Sigmoid colon (tissue), 7 donors: Measurements from ENCODE around the gene TUBA3C. TPM values are rescaled to one million over a fixed set of nuclear protein-coding genes. Genes with fewer than 3 reads are reported as not detected.

Experiments
- DNase-seq: peaks from one replicate; pipeline ENCODE4 v3.0.0-alpha.2; 2019
- H3K27ac ChIP-seq, 4 donors: fragments of 200-600 bp; sonication (generic); one replicate each; pipeline ENCODE4 v1.5.1; 2016 to 2019; ENCODE audit warnings: mild to moderate bottlenecking in 1 of 4
- H3K27me3 ChIP-seq, 3 donors: fragments of 200-600 bp; sonication (generic); one replicate each; pipeline ENCODE4 v1.5.1; 2019; ENCODE audit warnings: mild to moderate bottlenecking in 1 of 3
- H3K36me3 ChIP-seq, 4 donors: fragments of 200-600 bp; sonication (generic); one replicate each; pipeline ENCODE4 v1.5.1; 2016 to 2019
- H3K4me1 ChIP-seq, 4 donors: fragments of 200-600 bp; sonication (generic); one replicate each; pipeline ENCODE4 v1.5.1; 2017 to 2019
- H3K4me3 ChIP-seq, 4 donors: fragments of 200-600 bp; sonication (generic); one replicate each; pipeline ENCODE4 v1.5.1; 2017 to 2019; ENCODE audit warnings: mild to moderate bottlenecking in 2 of 4, moderate library complexity in 1 of 4
- H3K9me3 ChIP-seq, 4 donors: fragments of 200-600 bp in 3 of 4; sonication (generic) in 3 of 4; one replicate each; pipeline versions ENCODE4 v1.5.1 to v1.6.1; 2013 to 2019
- CTCF ChIP-seq, 4 experiments: fragments of 450-650 bp in 3 of 4; fragments of 200-600 bp in 1 of 4; IDR thresholded peaks; one replicate each; pipeline ENCODE4 v1.5.1; 2016 to 2019; ENCODE audit warnings: antibody characterized with exemption in 4 of 4, mild to moderate bottlenecking in 3 of 4, moderate library complexity in 2 of 4
- EP300 ChIP-seq, 4 donors: sonication (generic); formaldehyde crosslinking; IDR thresholded peaks; one replicate each; pipeline ENCODE4 v1.6.1; 2017; ENCODE audit warnings: antibody characterized with exemption in 4 of 4
- POLR2A ChIP-seq, 2 donors: fragments of 450-650 bp; IDR thresholded peaks; one replicate each; pipeline ENCODE4 v1.6.1; 2016; ENCODE audit warnings: antibody characterized with exemption in 2 of 2, mild to moderate bottlenecking in 2 of 2, moderate library complexity in 2 of 2
- POLR2AphosphoS5 ChIP-seq, 4 donors: sonication (generic); formaldehyde crosslinking; IDR thresholded peaks; one replicate each; pipeline ENCODE4 v1.6.1; 2017; ENCODE audit warnings: antibody characterized with exemption in 4 of 4
- WGBS, 2 donors: extraction: QIAGEN DNeasy Blood & Tissue Kit; methylation state at CpG; one replicate each; pipeline ENCODE4 v1.1.7; 2013; 5-methylcytosine and 5-hydroxymethylcytosine counted together
- intact Hi-C: fragments of 100-400 bp; cut with DNase I; formaldehyde crosslinking; loops from one replicate; pipeline ENCODE4 v1.15.1; 2023
- polyA plus RNA-seq, 3 donors: library from polyadenylated mRNA; stranded (reverse); fragments of 200-250 nt; gene quantifications; one replicate each; pipeline ENCODE4 v1.2.3, GENCODE V29; 2013
- total RNA-seq, 4 donors: library from RNA; depleted of rRNA; stranded (reverse); fragments of >200 nt; gene quantifications; one replicate each; pipeline ENCODE4 v1.1.0, GENCODE V29; 2016
- donor health status: healthy with polysubstance abuse.
- donor health status: Bipolar disorder and iron deficiency.
- donor health status: healthy.

TUBA3C gene
- total and polyA plus RNA-seq, 7 donors: not detected

DNA sequence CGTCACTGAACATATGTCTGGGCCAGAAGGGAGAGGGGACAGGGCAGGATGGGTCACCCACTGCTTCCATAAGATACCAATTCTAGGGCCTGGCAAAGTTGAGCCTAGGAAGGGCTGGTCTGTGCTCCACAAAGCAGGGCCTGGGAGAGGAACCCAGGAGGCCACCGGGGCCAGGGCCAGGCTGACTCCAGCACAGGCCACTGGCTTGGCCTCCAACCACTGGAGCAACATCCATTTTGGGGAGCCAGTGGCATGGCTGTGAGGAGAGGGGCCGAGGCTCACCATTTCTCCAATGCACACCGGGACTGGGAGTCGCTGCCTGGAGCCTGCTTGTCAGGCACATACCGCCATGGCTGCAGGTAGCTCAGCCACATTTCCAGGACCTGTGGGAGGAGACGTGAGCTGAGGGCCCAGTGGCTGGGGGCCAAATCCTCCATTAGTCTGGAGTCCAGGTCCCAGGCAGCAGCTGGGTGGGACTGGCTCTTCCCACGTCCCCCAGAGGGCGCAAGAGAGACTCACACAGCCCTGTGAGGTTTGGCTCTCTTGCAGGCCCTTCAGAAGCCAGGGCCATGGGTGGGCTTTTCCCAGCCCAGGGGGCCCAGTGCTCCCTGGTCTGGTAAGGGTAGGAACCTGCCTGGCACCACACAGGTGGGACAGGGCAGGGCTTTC, 27.7 kb downstream of the TUBA3C start:
- Histone ChIP-seq H3K9me3 (peaks cover 0 to 4% (median 0%) of the 10 kb centered on the region in 4 donors), H3K4me3 (no peak overlapping the region), H3K27ac (no peak overlapping the region), H3K4me1 (no peaks in the 10 kb centered on the region), H3K36me3 (no peaks in the 10 kb centered on the region), H3K27me3 (no peaks in the 10 kb centered on the region)
- TF ChIP-seq CTCF (IDR thresholded peaks at IDR 0.05) (no peak), POLR2A (IDR thresholded peaks at IDR 0.05) (no peak), EP300 (IDR thresholded peaks at IDR 0.05) (no peak), POLR2AphosphoS5 (IDR thresholded peaks at IDR 0.05) (no peak)
- WGBS, 2 donors: 80 to 81% methylated on average over 9 of the region's 9 CpGs
- intact Hi-C loops: no loop called here
- DNase-seq: peak; percentile 48

DNA sequence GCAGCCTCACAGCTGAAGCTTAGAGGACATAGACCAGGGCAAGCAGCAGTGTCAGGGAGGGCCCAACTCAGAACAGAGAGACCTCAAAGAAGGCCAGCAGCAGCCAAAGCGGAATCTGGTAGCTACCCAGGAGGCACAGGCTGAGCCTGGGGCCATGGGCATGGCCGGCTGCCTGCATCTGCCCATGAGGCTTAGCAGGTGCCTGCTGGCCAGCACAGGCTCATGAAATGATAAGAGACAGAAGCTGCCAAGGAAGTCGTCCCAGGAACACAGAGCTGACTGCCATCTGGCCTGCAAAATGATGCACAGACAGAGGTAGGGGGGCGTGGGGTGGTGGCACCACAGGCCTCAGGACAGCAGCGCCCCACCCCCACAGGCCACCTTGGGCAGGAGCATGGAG, 29.2 kb downstream of the TUBA3C start:
- no peak for DNase-seq
- intact Hi-C loops: no loop called here
- Histone ChIP-seq H3K36me3 (no peaks in the 10 kb centered on the region), H3K9me3 (peaks cover 0 to 6% (median 2%) of the 10 kb centered on the region in 4 donors), H3K4me1 (no peaks in the 10 kb centered on the region), H3K27ac (no peak overlapping the region), H3K27me3 (no peaks in the 10 kb centered on the region), H3K4me3 (no peak overlapping the region)
- 67 to 71% methylated on average over 5 of the region's 5 CpGs for WGBS, 2 donors
- TF ChIP-seq EP300 (IDR thresholded peaks at IDR 0.05): no peak
- TF ChIP-seq POLR2AphosphoS5 (IDR thresholded peaks at IDR 0.05): no peak
- no peak for TF ChIP-seq CTCF (IDR thresholded peaks at IDR 0.05)
- TF ChIP-seq POLR2A (IDR thresholded peaks at IDR 0.05): no peak

DNA sequence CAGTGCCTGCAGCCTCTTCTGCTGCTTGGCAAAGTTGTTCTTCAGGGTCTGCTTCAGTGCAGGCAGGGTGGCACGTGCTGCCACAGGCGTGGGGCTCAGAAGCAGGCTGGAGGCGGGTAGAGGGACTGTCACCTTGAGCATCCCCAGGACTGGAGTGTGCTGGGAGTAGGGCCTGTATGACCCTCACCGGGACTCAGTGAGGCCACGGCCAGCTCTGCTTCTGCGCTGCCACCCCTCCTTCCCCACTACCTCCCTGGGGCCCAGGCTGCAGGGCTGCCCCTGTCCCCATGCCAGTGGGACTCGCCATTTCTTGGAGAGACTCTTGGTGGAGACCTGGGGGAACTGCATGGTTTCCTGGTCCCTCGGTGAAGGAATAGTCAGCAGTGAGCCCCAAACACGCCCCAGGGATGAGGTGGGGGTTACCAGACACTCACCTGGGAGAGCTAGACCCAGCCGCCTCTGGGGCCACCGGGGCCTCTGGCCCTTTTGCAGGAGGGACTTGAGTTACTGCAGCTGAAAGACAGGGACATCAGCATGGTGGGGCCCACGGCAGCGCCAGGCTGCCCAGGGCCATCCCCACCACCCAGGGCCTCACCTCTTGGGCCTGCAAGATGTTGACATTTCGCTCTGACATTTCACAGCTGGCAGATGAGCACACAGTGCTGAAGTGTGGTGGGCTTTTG, 29.9 kb downstream of the TUBA3C start:
- H3K4me3 ChIP-seq: no peak overlapping the region
- intact Hi-C loops: no loop called here

GRCh38 chr13:19150712-19151228, 30.9 kb downstream of the TUBA3C start:
- no peaks in the 10 kb centered on the region for H3K27me3 ChIP-seq
- no peak for TF ChIP-seq EP300 (IDR thresholded peaks at IDR 0.05)
- TF ChIP-seq CTCF (IDR thresholded peaks at IDR 0.05): no peak
- TF ChIP-seq POLR2AphosphoS5 (IDR thresholded peaks at IDR 0.05): no peak
- TF ChIP-seq POLR2A (IDR thresholded peaks at IDR 0.05): no peak
- no peak for DNase-seq
- H3K4me3 ChIP-seq: no peak overlapping the region
- intact Hi-C loops: no loop called here
- 87 to 91% methylated on average over 8 of the region's 8 CpGs for WGBS, 2 donors
- H3K4me1 ChIP-seq: no peaks in the 10 kb centered on the region
- H3K36me3 ChIP-seq: no peaks in the 10 kb centered on the region
- H3K9me3 ChIP-seq: peaks cover 0 to 6% (median 3%) of the 10 kb centered on the region in 4 donors
- H3K27ac ChIP-seq: no peak overlapping the region

More for the DNA sequence above, 29.9 kb downstream of the TUBA3C start:
- Histone ChIP-seq H3K4me1 (no peaks in the 10 kb centered on the region), H3K36me3 (no peaks in the 10 kb centered on the region), H3K27ac (no peak overlapping the region), H3K9me3 (peaks cover 0 to 6% (median 3%) of the 10 kb centered on the region in 4 donors), H3K27me3 (no peaks in the 10 kb centered on the region)
- DNase-seq: no peak
- 83 to 84% methylated on average over 14 of the region's 14 CpGs for WGBS, 2 donors
- TF ChIP-seq CTCF (IDR thresholded peaks at IDR 0.05) (no peak), EP300 (IDR thresholded peaks at IDR 0.05) (no peak), POLR2A (IDR thresholded peaks at IDR 0.05) (no peak), POLR2AphosphoS5 (IDR thresholded peaks at IDR 0.05) (no peak)
